ENCODE data around the gene GAS2. TPM values are rescaled to one million over a fixed set of nuclear protein-coding genes. Genes with fewer than 3 reads are reported as not detected.

Gene GAS2
- total and polyA plus RNA-seq, 9 of the 15 experiments (the other 6 are each of a cell fraction or from before 2014, with no cell fraction given), result 0.77 to 1.9 (median 1.1) TPM

DNA sequence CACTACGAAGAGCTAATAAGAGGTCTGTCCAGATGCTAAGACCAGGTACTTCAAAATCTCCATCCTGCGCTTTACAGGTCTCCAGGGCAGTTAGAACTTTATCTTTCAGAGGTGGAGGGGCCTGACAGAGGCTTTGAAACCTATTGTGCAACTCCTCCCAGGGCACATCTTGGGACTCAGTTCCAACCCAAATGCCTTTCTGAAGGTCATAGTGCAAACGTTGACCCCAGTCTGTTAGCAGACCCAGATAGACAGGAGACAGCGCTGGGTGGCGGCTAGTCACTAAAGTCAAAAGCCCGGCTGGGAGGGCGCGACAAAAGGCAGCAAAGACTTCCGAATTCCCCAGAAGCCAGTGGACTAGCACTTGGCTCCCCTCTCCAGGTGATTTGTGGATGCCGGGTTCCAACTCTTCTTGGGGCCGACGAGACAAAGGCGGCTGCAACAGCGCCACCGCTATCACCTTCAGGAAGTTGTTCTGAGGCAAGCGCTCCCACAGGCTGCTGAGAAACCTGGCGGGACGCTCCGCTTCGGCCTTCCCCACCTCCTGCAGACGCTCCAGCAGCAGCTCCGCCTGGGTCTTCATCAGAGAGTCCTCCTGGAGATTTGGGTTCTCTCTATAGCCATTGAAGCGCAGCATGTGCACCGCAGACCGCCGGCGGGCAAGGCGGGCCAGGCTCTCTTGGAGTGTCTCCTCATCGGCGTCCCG lies 41.5 kb upstream of the GAS2 start (continued):
- TF ChIP-seq GTF2E2 (tag; IDR thresholded peaks at IDR 0.05), result no peak
- TF ChIP-seq ZNF12 (CRISPR knock-in tag; IDR thresholded peaks at IDR 0.05), result no peak
- TF ChIP-seq MAX (CRISPR knock-in tag; IDR thresholded peaks at IDR 0.05), result no peak
- no peak for TF ChIP-seq TAF9B (IDR thresholded peaks at IDR 0.05; ENCODE audit: partially characterized antibody)
- TF ChIP-seq MCM2 (IDR thresholded peaks at IDR 0.05; ENCODE audit: low read depth), result no peak
- 0 out of 2 replicates have a peak, but pooled peaks have one; percentile 20 for TF ChIP-seq ZKSCAN1 (IDR thresholded peaks at IDR 0.05; ENCODE audit: low read depth, low read length)
- TF ChIP-seq TSC22D4 (tag; IDR thresholded peaks at IDR 0.05), result no peak
- TF ChIP-seq CEBPB (tag; IDR thresholded peaks at IDR 0.05), result peak; percentile 91
- no peak for TF ChIP-seq OTX1 (CRISPR knock-in tag; IDR thresholded peaks at IDR 0.05)
- no peak for TF ChIP-seq BCL6 (CRISPR knock-in tag; IDR thresholded peaks at IDR 0.05)
- no peak for TF ChIP-seq FOS (IDR thresholded peaks at IDR 0.05; ENCODE audit: extremely low read depth, insufficient read length)
- no peak for TF ChIP-seq ZBTB2 (IDR thresholded peaks at IDR 0.05)
- no peak for TF ChIP-seq TCF7L2 (IDR thresholded peaks at IDR 0.05; ENCODE audit: low read depth, low read length)
- TF ChIP-seq ATF1 (CRISPR knock-in tag; IDR thresholded peaks at IDR 0.05), result no peak
- TF ChIP-seq ATF1 (tag; IDR thresholded peaks at IDR 0.05), result no peak
- no peak for TF ChIP-seq ZNF239 (CRISPR knock-in tag; IDR thresholded peaks at IDR 0.05)
- TF ChIP-seq ETV5 (CRISPR knock-in tag; IDR thresholded peaks at IDR 0.05; ENCODE audit: low read depth), result no peak
- TF ChIP-seq CEBPG (CRISPR knock-in tag; IDR thresholded peaks at IDR 0.05), result 0 out of 2 replicates have a peak, but pooled peaks have one; percentile 9
- TF ChIP-seq CEBPG (tag; conservative IDR thresholded peaks at IDR 0.05 in 1 of 2, IDR thresholded peaks at IDR 0.05 in 1 of 2), result peak; percentile 18 to 49; a peak in 2 of 4 replicates
- no peak for TF ChIP-seq KLF13 (tag; IDR thresholded peaks at IDR 0.05; ENCODE audit: borderline replicate concordance, low read depth)
- TF ChIP-seq, protein P1, sequence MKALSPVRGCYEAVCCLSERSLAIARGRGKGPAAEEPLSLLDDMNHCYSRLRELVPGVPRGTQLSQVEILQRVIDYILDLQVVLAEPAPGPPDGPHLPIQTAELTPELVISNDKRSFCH (CRISPR knock-in tag; IDR thresholded peaks at IDR 0.05), result no peak
- TF ChIP-seq, protein P1 (tag; IDR thresholded peaks at IDR 0.05), result no peak
- TF ChIP-seq, protein P2, sequence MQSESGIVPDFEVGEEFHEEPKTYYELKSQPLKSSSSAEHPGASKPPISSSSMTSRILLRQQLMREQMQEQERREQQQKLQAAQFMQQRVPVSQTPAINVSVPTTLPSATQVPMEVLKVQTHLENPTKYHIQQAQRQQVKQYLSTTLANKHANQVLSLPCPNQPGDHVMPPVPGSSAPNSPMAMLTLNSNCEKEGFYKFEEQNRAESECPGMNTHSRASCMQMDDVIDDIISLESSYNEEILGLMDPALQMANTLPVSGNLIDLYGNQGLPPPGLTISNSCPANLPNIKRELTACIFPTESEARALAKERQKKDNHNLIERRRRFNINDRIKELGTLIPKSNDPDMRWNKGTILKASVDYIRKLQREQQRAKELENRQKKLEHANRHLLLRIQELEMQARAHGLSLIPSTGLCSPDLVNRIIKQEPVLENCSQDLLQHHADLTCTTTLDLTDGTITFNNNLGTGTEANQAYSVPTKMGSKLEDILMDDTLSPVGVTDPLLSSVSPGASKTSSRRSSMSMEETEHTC (IDR thresholded peaks at IDR 0.05), result no peak
- TF ChIP-seq TAL1 (IDR thresholded peaks at IDR 0.05), result no peak
- TF ChIP-seq SRSF7 (optimal IDR thresholded peaks at IDR 0.05; ENCODE audit: low read depth, low read length), result no peak
- TF ChIP-seq, protein P3, sequence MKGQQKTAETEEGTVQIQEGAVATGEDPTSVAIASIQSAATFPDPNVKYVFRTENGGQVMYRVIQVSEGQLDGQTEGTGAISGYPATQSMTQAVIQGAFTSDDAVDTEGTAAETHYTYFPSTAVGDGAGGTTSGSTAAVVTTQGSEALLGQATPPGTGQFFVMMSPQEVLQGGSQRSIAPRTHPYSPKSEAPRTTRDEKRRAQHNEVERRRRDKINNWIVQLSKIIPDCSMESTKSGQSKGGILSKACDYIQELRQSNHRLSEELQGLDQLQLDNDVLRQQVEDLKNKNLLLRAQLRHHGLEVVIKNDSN (CRISPR knock-in tag; IDR thresholded peaks at IDR 0.05), result no peak
- TF ChIP-seq ZNF408 (CRISPR knock-in tag; IDR thresholded peaks at IDR 0.05; ENCODE audit: low read depth), result no peak
- peak; percentile 75 for TF ChIP-seq ESRRA (IDR thresholded peaks at IDR 0.05; ENCODE audit: borderline replicate concordance, low read depth)

All from K562 (cell line).